Germinal center (tissue), 1 donor: ENCODE results near the gene FA2H.
A peak's percentile ranks its signal among the peaks of the same experiment; 100 is the strongest.
"Not testable (repeated sequence)": the region's sequence is repeated elsewhere in the genome, so short reads cannot be mapped to it uniquely, and the experiment has no call there.

ENCODE experiments used
- DNase-seq: peaks from one replicate; pipeline ENCODE4 v3.0.0; 2012; ENCODE audit warnings: mixed read lengths, low spot score

The FA2H gene

DNA sequence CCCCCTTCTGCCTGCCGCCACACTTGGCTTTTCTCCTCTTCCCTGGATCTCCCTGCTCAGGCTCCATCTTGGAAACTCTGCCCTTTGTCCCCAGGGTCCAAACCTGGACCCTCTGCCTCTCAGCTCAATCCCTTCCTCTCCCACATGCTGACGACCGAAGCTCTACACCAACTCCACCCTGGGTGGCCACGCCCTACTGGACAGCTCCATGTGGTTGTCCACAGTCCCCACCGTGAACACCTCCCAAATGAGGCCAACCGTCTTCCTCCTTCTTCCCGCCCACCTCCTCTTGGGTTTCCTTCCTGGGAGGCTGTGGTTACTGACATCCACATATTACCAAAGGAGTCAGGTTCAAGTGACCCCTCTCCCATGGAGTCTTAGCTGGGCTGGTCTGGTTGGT lies 51.4 kb downstream of the FA2H start:
- no peak for DNase-seq

DNA sequence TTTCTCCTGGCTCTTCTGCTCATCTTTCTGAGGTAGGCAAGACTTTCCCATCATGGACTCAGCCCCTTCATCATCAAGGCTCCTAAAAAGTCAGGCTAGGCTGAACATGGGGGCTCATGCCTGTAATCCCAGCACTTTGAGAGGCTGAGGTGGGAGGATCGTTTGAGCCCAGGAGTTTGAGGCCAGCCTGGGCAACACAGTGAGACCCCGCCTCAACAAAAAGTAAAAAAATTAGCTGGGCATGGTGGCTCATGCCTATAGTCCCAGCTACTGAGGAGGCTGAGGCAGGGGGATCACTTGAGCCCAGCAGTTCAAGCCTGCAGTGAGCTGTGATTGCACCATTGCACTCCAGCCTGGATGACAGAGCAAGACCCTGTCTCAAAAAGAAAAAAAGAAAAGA lies 52.5 kb downstream of the FA2H start:
- not testable (repeated sequence) for DNase-seq

- no peak for DNase-seq
Observed at GRCh38 chr16:74721716-74722115, 52.9 kb downstream of the FA2H start.

- no peak for DNase-seq
Observed at GRCh38 chr16:74720579-74720978, 54.0 kb downstream of the FA2H start.

GRCh38 chr16:74718741-74719610 lies 55.6 kb downstream of the FA2H start:
- no peak for DNase-seq

DNA sequence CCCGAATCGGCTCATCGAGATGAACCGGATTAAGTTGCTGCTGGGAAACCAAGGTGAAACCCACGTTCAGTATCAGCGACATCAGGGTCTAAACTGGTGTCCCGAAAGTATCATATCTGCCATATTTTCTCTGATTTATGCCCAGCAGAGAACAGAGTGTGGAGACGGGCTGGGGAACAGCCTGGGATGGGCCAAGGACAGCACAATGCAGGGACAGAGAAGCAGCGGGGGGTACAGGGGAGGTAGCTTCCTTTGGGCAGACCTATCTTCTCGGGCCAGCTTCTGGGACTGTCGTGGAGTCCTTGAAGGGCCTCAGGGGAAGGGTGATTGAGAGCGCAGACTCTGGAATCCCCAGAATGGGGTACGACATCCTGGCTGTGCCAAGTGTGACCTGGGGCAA lies 56.5 kb downstream of the FA2H start:
- no peak for DNase-seq

DNA sequence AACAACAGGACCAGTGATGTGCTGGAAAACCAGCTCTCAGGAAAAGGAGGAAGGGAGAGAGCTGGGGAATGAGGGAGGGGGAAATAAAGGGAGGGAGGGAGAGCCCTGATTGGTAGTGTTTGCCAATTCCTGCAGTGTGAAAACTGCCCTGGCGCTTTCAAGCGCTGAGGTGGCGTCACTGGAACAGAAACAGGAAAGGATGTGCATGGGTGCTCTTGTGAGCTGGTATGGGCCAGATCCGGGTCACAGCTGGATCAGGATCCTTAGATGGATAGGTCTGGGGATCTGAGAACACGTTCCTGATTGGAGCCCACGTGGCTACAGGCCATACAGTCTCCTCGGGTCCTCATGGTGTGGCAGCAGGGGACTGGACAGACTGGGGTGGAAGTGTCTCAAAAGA lies 57.3 kb downstream of the FA2H start:
- no peak for DNase-seq

- DNase-seq: no peak
Observed at GRCh38 chr16:74716355-74716754, 58.3 kb downstream of the FA2H start.

GRCh38 chr16:74713876-74714275 lies 60.7 kb downstream of the FA2H start:
- no peak for DNase-seq

DNA sequence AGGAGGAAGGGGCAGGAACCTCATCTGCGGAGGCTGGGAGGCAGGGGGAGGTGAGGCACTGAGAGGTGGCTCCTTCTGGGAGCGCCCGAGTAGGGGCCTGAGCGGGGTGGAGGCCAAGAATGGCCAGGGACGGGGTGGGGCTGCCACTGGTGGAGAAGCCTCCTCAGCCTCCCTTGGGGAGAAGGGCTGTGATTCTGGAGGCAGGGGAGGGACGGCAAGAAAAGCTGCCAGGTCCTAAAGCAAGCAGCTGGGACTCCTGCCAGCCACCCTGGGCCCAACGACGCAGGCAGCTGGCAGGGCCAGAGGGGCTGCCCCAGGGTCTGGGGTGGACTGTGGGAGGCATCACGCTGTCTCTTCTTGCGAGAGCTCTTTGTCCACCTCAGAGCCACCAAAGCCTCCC lies 61.3 kb downstream of the FA2H start:
- DNase-seq: no peak

DNA sequence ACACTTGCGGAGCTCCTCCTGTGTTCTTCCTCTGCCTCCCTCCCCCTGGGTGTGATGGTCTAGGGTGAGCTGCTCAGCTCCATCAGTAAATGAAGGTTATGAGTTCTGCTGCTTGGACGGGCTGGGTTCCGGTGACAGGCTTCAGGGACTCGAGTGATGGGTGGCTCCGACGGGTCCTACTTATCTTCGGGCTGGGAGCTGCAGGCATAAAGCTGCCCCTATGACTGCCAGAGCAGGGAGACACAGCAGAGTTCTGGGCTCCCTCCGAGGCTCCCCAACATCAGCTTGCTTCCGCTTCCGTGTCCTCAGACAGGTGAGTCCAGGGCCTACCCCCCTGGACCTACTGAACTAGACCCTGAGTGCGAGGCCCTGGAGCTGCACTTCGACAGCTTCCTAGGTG lies 62.7 kb downstream of the FA2H start:
- no peak for DNase-seq

DNA sequence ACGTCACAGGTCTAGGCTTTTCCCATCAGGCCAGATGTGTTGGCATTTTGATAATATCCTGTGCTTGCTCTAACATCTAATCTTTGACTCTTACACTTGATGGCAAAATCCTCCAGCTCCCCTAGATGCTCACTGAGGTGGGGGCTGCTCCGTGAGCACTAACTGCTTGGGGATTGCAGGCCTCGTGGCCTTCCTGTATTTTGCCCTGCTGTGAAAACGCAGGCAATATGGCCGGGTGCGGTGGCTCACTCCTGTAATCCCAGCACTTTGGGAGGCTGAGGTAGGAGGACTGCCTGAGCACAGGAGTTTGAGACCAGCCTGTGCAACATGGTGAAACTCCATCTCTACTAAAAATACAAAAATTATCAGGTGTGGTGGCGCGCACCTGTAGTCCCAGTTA lies 64.2 kb downstream of the FA2H start:
- DNase-seq: no peak

DNA sequence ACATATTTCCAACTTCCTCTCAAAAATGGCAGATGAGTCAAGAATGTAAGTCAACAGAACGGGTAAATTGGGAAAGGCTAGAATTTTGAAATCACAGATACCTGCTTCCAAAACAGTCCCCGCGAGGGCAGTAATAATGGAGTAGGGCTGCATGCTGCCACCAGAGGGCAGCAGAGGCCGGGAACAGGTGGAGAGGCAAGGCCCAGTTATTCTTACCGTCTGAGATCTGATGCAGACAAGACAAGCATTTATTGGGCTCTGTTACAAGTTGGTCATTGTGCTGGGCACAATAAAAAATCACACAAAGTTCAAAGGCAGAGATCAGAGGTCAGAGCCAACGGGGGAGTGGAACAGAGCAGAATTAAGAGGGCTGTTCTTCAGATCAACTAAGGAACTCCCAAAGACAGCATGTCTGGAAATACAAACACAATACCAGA lies 65.2 kb downstream of the FA2H start:
- DNase-seq: peak; percentile 78

- DNase-seq: peak; percentile 47
Observed at GRCh38 chr16:74700438-74701225, 74.0 kb downstream of the FA2H start, which contains the start of gene MLKL. TSS of gene MLKL (minus strand) at chr16:74700862. CDS start at chr16:74695757, 5,105 bp downstream.

- peak; percentile 58 for DNase-seq
Observed at GRCh38 chr16:74700116-74700437, 74.5 kb downstream of the FA2H start.

GRCh38 chr16:74699666-74700065 lies 75.0 kb downstream of the FA2H start:
- DNase-seq: no peak

DNA sequence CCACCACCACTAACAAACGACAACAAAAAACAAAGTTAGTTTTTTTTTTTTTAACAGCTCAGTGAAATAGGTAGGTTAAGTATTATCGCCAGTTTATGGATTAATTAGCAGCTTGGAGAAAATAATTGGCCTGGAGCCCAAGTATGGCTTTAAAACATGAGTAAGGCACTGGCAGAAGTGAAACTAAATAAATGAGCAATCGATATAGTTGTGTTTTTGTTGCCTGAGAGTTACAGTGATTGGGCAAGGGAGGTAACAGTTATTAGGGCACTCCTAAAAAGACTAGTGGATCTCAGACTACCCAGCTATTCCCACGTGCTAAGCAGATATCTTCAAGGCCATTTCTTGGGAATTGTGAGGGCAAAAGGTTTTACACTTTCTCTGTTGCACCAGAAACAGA lies 76.4 kb downstream of the FA2H start:
- DNase-seq: no peak

GRCh38 chr16:74695450-74696422 lies 78.9 kb downstream of the FA2H start:
- DNase-seq: peak; percentile 88

GRCh38 chr16:74691093-74691855 lies 83.3 kb downstream of the FA2H start:
- no peak for DNase-seq

DNA sequence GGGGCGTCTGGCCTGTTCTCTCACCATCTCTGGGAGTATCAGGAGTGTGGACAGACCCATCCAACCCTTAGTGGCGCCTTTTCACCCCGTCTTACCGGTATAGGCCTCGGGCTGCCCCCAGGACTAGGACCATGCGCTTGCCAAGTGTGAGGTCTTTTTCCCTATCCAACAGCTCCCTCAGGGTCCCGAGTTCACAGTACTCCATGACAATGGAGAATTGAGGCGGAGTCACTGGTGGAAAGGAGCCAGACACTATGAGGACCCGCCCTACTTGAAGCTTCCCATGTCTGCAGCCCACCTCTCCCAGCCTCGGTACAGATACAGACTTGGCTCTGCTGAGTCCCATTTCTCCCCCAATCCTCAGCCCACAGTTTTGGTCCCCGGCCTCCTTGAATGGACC lies 92.1 kb downstream of the FA2H start:
- no peak for DNase-seq

GRCh38 chr16:74680681-74681080 lies 93.9 kb downstream of the FA2H start:
- DNase-seq: no peak
